HG02623 (cell line): ENCODE results near the gene DIO1.

Experiments
- ATAC-seq: cut with Tn5 transposase; IDR thresholded peaks from one replicate; pipeline ENCODE4 v1.9.1; 2021; ENCODE audit warnings: moderate library complexity; ENCODE audit not compliant: unreplicated experiment

Gene DIO1

DNA sequence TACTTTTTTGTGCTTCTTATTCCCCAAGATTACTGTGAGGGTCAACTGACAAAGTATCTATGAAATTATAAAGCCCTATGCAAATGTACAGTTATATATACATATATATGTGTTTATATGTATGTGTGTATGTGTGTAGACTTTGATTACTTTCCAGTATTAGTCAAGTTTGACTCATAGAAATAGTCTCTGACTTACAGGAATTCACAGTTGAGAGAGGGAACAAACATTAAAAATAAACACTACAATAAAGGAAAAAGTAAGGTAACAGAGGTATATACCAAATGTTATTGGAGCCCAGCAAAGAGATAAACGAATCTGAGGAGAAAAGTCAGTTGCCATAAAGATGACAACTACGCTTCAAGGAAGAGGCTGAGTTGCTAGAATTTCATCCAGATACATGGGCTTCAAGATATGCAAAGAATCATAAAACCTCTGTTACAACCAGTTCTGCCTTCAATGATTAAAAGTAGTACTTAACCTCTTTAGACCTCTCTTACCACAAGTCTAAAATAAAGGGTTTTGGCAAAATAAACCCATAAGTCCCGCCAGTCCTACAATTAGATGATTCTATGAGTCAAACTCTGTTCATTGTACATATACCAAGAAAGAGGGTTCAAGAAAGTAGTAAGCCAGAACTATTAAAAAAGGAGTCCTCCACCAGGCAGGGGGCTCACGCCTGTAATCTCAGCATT lies 44.3 kb downstream of the DIO1 start:
- ATAC-seq, result no peak

DNA sequence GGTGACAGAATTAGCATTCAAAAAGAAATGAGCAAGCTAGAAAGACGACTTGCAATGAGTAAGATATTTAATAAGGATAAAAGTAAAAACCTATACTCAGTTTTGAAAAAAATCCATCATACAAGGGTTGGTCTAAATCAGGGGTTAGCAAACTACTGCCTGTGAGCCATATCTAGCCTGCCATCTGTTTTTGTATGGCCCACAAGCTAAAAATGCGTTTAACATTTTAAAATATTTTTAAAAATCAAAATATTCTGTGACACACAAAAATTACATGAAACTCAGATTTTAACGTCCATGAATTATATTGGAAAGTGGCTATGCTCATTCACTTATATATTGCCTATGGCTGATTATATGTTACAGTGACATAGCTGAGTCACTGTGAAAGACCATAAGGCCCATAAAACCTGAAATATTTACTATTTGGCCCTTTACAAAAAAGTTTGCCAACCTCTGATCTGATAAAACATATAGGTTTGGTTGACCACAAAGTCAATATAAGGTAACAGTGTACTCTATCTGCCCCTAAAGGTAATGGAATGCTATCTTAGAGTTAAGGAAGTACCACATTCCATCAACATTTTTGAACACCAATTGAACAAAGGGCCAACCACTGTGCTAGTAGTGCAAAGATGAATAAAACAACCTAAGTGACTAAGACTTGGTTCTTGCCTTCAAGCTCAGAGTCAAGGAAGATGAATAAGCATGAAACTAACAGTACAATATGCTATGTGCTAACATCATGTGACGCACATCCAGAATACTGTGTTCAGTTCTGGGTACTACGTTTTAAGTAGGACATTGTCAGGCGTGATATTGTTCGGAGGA lies 48.4 kb downstream of the DIO1 start:
- no peak for ATAC-seq

DNA sequence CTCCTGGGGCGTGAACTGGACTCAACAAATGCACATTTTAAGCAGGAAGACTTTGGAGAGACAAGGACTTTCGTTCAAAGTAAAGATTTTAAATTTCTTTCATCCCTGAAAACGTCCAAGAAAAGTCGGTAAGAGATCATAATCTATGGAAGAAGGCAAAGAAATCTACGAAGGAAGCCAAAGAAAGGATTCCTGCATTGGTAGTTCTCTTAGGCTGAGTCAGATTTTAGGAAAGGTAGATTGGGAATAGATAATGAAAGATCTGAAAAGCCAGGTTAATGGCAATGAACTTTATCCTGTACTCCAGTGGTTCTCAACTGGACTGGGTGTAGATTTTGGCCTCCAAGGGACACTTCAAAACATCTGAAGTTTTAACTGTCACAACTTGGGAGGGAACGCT lies 49.1 kb downstream of the DIO1 start:
- ATAC-seq, result no peak

DNA sequence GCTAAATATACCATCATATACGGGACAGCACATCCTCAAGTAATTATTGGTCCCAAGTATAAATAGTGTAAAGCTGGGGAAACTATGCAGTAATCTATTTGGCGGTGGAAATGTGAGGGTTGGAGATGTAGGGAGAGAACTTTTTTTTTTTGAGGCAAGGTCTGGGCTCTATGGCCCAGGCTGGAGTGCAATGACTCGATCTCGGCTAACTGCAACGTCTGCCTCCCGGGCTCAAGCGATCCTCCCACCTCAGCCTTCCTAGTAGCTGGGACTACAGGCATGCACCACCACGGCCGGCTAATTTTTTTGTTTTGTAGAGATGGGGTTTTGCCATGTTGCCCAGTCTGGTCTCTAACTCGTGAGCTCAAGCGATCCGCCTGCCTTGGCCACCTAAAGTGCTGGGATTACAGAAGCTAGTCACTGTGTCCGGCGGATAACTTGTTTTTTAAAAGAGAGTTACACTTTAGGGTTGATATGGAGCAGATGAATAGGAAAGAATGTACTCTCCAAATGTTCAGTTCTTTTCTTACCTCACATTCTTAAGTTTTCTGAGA lies 49.6 kb downstream of the DIO1 start:
- ATAC-seq, result no peak

DNA sequence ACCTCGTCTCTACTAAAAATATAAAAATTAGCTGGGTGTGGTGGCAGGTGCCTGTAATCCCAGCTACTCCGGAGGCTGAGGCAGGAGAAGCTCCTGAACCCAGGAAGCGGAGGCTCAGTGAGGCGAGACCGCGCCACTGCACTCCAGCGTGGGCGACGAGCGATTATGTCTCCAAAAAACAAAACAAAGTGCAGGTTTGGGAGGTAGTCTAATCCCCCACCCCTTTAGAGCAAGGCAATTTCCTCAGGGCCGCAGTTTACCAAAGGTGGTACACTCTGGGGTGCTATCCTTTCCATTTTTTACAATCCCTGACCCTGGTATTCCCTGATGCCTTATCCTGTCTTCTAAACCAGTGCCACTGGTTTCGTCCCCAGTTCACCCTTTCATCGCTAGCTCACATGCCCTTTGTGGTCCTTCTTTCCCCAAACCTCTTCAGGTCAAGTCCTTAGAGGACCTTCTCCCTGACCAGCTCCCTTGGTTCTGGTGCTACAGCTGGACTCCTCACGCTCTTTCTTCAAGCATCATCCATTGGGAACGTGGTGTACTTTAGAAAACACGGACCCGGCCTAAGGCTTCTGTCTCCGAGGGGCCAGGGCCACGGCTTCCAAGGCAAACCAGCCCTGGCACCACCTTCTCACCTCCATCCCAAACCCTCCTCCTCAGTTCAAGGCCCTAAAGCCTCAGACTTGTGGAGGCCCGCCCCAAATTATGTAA lies 50.6 kb downstream of the DIO1 start:
- ATAC-seq, result no peak

DNA sequence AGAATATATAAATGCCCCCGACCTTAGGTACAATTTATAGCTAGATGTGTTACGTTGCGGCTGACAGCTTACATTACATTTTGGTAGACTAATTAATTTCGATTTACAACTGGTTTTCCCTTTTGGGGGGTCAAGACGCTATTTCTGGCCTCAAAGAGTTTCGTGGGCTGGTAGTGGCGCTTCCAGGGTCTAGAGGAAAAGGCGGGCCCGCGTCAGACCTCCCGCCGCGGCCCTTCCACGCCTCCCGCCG lies 51.1 kb downstream of the DIO1 start:
- ATAC-seq, result no peak

DNA sequence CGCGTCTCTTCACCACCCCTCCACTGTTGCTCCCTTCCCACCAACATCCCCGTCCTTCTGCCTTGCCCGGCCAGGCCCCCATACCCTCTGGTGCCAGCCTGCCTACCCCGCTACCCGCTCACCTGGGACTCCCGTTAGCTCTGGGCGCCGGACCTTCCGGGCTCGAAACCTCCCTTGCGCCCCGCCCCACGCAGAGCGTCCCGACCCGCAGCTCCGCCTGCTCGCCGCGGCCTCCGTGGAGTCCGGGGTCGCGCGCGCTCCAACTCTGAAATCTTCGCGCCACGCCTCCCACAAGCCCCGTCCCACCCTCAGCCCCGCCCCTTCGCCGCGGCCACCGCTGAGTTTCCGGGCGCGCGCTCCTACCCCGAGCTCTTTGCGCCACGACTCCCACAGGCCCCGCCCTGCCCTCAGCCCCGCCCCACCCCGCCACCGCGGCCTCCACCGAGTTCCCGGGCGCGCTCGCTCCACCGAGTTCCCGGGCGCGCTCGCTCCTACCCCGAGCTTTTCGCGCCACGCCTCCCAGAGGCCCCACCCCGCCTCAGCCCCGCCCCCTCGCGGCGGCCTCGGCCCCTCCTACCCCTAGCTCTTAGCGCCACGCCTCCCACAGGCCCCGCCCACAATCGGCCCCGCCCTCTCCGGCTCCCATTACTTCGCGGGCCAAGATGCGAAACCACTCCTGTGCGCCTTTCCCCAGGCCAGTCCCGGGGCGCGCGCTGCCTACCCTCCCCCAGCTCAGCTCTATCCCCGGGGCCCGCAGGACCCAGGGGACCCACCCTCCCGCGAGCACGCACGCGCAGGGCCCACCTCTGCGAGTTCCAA lies 51.7 kb downstream of the DIO1 start, which contains the start of gene IFT25:
Gene IFT25 (minus strand): TSS at position 267 of the 819 bp plus-strand sequence. CDS start 5,617 bp downstream, outside the sequence.
- ATAC-seq, result peak; percentile 62

DNA sequence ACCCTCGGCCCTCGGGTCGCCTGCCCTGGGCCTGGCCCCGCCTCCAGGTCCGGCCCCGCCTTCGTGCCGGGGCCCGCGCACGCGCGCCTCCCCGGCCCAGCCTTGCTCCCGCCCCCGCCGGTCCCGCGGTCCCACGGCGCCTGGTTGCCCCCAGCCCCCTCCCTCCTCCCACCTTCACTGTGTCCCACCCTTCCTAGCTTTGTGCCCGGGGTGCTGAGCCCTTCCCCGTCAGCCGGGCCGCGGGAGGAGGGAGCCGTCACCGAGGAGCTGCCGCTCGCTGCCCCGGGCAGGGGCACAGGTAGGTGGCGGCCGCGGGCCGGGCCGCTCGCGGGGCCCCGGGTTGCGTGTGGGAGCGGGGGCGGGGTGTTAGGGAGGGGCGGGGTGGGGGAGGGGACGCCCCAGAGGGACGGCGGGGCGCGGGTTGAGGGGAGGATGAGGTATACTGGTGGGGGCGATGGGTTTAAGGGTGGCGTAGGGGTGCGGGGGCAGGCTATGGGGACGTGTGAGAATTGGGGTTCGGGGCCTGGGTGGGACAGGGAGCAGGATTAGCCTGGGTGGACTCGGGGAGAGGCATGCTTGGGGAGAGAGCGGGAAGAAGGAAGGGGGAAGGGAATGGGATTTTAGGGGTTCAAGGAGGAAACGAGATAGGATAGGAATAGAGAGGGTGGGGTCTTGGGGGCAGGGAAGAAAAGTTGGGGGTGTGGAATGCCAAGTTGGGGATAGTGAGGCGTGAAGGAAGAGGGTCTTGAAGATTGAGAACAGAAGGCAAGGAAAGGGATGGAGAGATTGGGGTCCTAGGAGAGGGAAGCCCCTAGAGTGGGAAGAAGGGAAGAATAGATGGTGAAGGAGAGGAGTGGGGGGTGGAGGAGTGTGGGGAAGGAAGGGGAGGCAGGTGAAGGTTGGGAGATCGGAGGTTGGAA lies 52.5 kb downstream of the DIO1 start, which contains the start of gene LRRC42:
Gene LRRC42 (plus strand): TSS at position 99 of the 920 bp plus-strand sequence. CDS start 5,650 bp downstream, outside the sequence.
- ATAC-seq, result peak; percentile 60

DNA sequence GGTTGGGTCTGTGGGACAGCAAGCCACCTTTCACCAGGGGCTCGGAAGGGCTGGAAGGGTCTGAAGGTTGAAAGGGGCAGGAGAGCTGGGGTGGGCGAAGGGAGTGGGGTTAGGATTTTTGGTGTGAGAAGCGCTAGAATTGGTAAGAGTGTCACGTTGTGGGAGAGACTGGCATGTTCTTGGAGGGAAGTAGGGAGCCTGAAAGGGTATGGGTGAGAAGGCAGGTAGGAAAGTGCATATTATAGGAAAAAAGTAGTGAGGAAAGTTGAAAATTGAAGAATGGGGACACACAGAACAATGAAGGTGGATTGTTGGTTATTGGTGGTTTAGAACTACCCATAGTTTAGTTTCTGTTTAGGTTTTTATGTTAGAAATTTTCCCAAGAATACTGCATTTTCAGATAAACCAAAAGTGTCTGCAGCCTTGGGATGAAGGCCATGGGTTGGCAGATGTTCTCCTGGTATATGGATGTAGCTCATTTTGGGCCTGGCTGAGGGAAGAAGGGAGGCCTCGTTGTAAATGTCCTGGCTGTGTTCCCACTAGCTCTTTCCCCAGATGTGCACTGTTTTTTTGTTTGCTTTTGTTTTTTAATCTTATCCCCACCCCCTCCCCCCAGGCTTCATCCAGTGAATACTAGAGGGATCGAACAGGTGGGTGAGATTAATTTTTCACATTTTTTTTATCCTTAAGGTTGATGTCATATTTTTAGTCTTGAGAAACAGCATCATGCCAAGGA lies 53.4 kb downstream of the DIO1 start:
- ATAC-seq, result no peak

DNA sequence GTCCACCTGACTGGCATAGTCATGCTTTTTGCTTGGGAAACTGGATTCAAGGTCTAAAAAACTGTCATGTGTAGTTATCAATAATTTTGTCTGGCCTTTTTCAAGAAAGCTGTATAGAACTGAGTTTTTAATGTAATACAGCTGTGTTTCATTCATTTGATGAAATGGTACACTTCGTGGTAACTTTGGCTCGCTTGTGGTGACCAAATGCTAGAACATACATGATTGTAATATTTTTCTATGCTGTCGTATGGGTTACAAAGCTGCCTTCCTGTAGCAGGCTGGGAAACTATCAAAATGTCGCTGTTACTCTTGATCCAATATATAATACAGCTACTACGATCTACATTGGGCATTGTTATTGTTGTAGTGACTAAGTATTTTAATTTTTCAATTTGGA lies 54.3 kb downstream of the DIO1 start:
- ATAC-seq, result no peak

DNA sequence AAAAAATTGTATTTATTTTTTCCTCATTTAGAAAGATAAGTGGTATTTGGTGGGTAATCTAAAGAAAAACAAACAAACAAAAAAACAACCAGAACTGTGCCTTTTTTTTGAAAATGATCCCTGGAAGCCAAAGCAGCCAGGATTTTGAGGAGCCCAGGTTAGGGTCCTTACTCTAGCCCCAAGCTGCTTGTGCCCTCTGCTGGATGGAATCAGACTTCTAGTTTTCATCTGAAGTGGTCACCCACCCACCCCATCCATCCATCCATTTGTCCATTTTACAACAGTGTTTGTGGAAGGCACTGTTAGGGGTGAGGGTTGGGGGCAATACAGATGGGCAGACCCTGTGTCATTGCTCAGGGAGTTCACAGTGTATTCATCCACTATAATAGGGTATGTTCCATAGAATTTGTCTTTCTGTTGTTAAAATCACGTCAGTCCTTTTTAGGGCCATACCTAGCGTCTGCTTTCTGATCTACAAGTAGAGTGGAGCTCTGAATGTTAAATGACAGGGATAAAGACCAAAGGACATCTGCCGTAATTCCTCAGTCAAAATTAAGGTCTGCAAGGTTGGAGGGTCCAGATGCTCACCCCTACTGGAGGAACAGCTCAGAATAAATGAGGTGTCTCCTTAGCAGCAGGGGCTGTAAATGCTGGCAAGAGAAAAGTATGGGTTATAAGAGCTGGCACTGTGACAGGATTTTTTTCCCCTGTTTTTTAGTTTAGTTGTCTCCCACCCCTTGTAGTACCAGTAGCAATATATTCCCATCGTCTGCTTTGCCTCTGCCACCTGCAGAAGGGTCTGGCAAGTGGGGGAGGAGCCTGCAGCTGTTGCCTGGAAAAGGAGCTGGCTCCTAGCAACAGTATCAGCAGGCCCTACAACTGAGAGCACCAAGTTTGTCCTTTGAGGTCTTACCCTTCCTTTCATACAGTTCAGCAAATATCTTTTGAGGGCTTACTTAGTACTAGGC lies 55.3 kb downstream of the DIO1 start:
- ATAC-seq, result no peak

DNA sequence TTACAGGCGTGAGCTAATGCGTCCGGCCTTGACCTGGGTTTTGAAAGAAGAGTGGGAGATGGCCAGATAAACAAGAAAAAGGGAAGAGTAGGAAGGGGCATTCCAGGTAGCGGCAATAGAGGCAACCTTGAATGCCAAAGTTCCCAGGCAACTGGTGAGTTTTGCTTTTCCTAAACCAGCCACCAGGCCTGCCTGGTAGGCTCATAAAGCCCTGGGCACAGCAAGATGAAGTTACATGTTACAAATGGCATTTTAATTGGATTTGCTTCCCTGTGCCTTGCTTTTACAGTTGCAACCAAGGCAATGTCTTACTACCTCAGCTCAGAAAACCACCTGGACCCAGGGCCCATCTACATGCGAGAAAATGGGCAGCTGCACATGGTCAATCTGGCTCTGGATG lies 57.7 kb downstream of the DIO1 start:
- ATAC-seq, result no peak

DNA sequence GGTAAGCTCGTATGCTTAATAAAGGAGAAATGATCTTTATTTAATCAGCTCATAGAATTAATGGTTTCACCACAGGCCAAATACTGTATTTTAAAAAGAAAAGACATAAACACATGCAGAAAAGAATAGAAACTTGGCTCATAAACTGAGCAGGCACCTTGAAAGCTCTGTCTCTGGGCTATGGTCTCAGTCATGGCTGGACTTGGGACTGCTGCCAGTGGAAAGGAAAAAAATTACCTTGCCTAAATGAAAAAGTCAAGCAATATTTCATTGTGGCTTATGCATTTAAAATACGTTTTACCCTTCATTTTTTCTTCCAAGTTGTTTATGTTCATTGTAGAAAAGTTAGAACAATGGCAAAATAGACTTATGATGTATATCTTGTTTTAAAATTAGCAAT lies 60.1 kb downstream of the DIO1 start:
- no peak for ATAC-seq

DNA sequence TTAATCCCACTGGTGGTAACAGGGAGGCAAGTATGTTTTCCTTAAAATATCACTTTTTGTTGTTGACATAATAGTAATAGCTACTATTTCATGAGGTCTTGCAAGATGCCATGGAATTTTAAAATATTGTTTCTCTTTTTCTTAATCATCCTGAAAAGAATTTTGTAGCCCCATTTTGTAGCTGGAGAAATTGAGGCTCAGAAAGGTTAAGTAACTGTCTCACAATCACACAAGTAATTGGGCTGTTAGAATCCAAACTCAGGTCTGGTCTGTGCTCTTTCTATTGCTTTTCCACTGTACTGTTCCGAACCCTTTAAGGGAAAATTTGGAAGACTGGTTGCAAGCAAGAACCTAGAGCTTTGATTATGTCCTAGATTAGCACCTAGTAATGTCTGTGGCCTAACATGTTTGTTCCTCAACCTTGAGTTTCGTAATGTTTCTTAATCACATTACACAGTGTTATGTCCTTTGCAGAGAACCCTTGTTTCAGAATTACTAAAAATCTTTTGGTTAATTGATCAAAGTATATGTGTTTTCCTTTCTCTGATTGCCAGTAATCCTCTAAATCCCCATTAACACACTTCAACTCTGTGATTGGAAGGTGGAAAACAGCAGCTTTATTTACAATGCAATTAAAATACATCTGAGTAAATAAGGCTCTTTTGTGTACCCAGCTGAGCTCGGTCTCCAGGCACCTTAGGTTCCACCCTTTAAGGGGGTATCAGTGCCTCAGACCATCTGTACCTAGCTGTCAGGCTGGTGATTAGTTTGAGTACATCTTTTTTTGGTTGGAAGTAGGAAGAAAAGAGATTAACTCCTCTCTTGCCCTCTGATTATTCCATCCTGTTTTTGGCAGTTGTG lies 62.6 kb downstream of the DIO1 start:
- no peak for ATAC-seq

DNA sequence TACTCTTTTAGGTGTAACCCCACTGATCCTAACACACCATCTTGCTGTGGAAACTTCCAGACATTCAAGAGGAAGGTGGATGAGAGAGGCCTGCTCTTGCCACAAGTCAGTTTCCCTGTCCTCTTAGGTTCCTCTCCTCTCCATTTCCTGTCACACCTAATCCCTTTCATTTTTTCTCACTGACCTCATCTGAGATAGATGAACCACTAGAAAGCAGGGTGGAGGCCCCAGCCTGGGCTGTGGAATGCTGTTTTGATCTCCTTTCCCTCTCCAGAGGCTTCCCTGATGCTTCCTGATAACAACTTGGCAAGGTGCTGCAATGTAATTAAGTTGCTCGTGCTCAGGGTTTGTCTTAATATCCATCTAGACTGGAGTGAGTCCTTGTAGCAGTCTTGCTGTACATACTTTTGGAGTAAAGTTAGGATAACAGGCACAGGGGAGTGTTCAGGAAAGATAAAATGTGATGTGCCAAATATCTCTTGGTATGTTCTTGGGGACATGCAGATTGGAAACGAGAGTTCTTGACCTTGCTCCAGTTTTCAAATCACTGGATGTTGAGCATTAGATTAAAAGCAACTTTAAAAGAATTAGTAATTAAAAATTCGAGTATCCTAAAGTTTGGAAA lies 63.3 kb downstream of the DIO1 start:
- ATAC-seq, result no peak

DNA sequence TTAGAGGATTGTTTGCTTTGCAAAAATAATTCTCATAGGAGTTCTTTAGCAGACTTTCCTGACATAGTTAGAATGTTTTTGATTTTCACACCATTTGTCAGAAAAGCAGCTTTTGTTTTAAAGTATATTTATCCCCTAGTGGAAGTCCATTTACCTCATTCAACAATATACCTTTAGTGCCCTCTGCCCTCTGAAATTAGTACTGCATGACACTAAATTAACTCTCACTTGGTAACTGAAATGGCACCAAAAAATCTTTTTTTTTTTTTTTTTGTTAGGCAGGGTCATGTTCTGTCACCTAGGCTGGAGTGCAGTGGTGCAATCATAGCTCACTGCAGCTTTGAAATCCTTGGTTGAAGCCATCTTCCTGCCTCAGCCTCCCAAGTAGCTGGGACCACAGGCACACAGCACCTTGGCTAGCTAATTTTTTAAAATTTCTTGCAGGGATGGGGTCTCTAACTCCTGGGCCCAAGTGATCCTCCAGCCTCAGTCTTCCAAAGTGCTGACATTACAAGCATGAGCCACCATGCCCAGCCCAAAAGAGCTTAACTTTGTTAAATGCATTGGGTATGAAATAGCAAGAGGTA lies 65.8 kb downstream of the DIO1 start:
- no peak for ATAC-seq
